Measurements from ENCODE around the gene ATXN7L2.

Gene ATXN7L2

GRCh38 chr1:109529881-109530456 lies 46.3 kb downstream of the ATXN7L2 start:
- no peaks in the 10 kb centered on the region for H3K27me3 ChIP-seq (ENCODE audit: low read depth, low read length)
- H3K36me3 ChIP-seq (ENCODE audit: control insufficient read depth in 1 of 2, insufficient read depth in 2 of 2, low read length in 2 of 2), result no peaks in the 10 kb centered on the region
- no peak overlapping the region for H3K27ac ChIP-seq (ENCODE audit: low read length)
- no peak overlapping the region for H3K4me3 ChIP-seq (ENCODE audit: low read depth in 1 of 2, low read length in 2 of 2)
- H3K4me1 ChIP-seq (ENCODE audit: control insufficient read depth in 1 of 2, insufficient read depth in 2 of 2, low read length in 2 of 2), result peaks cover 5 to 15% of the 10 kb centered on the region in 2 donors
- no peaks in the 10 kb centered on the region for H3K9me3 ChIP-seq (ENCODE audit: control insufficient read depth in 1 of 2, low read length in 2 of 2)

GRCh38 chr1:109530457-109531087 lies 46.9 kb downstream of the ATXN7L2 start:
- H3K9me3 ChIP-seq (ENCODE audit: control insufficient read depth in 1 of 2, low read length in 2 of 2), result no peaks in the 10 kb centered on the region
- no peaks in the 10 kb centered on the region for H3K36me3 ChIP-seq (ENCODE audit: control insufficient read depth in 1 of 2, insufficient read depth in 2 of 2, low read length in 2 of 2)
- no peak overlapping the region for H3K4me3 ChIP-seq (ENCODE audit: low read depth in 1 of 2, low read length in 2 of 2)
- H3K4me1 ChIP-seq (ENCODE audit: control insufficient read depth in 1 of 2, insufficient read depth in 2 of 2, low read length in 2 of 2), result peaks cover 7 to 20% of the 10 kb centered on the region in 2 donors
- no peak overlapping the region for H3K27ac ChIP-seq (ENCODE audit: low read length)
- no peaks in the 10 kb centered on the region for H3K27me3 ChIP-seq (ENCODE audit: low read depth, low read length)

- H3K9me3 ChIP-seq (ENCODE audit: control insufficient read depth in 1 of 2, low read length in 2 of 2), result no peaks in the 10 kb centered on the region
- H3K4me3 ChIP-seq (ENCODE audit: low read depth in 1 of 2, low read length in 2 of 2), result no peak overlapping the region
- H3K27me3 ChIP-seq (ENCODE audit: low read depth, low read length), result no peaks in the 10 kb centered on the region
- H3K36me3 ChIP-seq (ENCODE audit: control insufficient read depth in 1 of 2, insufficient read depth in 2 of 2, low read length in 2 of 2), result no peaks in the 10 kb centered on the region
- peaks cover 8 to 28% of the 10 kb centered on the region in 2 donors for H3K4me1 ChIP-seq (ENCODE audit: control insufficient read depth in 1 of 2, insufficient read depth in 2 of 2, low read length in 2 of 2)
- no peak overlapping the region for H3K27ac ChIP-seq (ENCODE audit: low read length)
These were observed 47.7 kb downstream of the ATXN7L2 start for GRCh38 chr1:109531380-109531779.

- no peaks in the 10 kb centered on the region for H3K9me3 ChIP-seq (ENCODE audit: control insufficient read depth in 1 of 2, low read length in 2 of 2)
- no peaks in the 10 kb centered on the region for H3K27me3 ChIP-seq (ENCODE audit: low read depth, low read length)
- peak overlapping the region; percentile 37 to 50 for H3K4me3 ChIP-seq (ENCODE audit: low read depth in 1 of 2, low read length in 2 of 2)
- H3K27ac ChIP-seq (ENCODE audit: low read length), result no peak overlapping the region
- peaks cover 11 to 31% of the 10 kb centered on the region in 2 donors for H3K4me1 ChIP-seq (ENCODE audit: control insufficient read depth in 1 of 2, insufficient read depth in 2 of 2, low read length in 2 of 2)
- H3K36me3 ChIP-seq (ENCODE audit: control insufficient read depth in 1 of 2, insufficient read depth in 2 of 2, low read length in 2 of 2), result no peaks in the 10 kb centered on the region
These were observed 48.2 kb downstream of the ATXN7L2 start for GRCh38 chr1:109531826-109532364.

- H3K36me3 ChIP-seq (ENCODE audit: control insufficient read depth in 1 of 2, insufficient read depth in 2 of 2, low read length in 2 of 2), result no peaks in the 10 kb centered on the region
- H3K4me3 ChIP-seq (ENCODE audit: low read depth in 1 of 2, low read length in 2 of 2), result peak overlapping the region; percentile 37 to 50
- no peaks in the 10 kb centered on the region for H3K27me3 ChIP-seq (ENCODE audit: low read depth, low read length)
- H3K27ac ChIP-seq (ENCODE audit: low read length), result no peak overlapping the region
- H3K4me1 ChIP-seq (ENCODE audit: control insufficient read depth in 1 of 2, insufficient read depth in 2 of 2, low read length in 2 of 2), result peaks cover 11 to 31% of the 10 kb centered on the region in 2 donors
- no peaks in the 10 kb centered on the region for H3K9me3 ChIP-seq (ENCODE audit: control insufficient read depth in 1 of 2, low read length in 2 of 2)
These were observed 48.8 kb downstream of the ATXN7L2 start for GRCh38 chr1:109532365-109533136.

- H3K36me3 ChIP-seq (ENCODE audit: control insufficient read depth in 1 of 2, insufficient read depth in 2 of 2, low read length in 2 of 2), result no peaks in the 10 kb centered on the region
- no peaks in the 10 kb centered on the region for H3K9me3 ChIP-seq (ENCODE audit: control insufficient read depth in 1 of 2, low read length in 2 of 2)
- no peaks in the 10 kb centered on the region for H3K27me3 ChIP-seq (ENCODE audit: low read depth, low read length)
- peaks cover 11 to 31% of the 10 kb centered on the region in 2 donors for H3K4me1 ChIP-seq (ENCODE audit: control insufficient read depth in 1 of 2, insufficient read depth in 2 of 2, low read length in 2 of 2)
- H3K27ac ChIP-seq (ENCODE audit: low read length), result no peak overlapping the region
- H3K4me3 ChIP-seq (ENCODE audit: low read depth in 1 of 2, low read length in 2 of 2), result no peak overlapping the region
These were observed 50.7 kb downstream of the ATXN7L2 start for GRCh38 chr1:109534307-109534858.

GRCh38 chr1:109535481-109535880 lies 51.8 kb downstream of the ATXN7L2 start:
- H3K9me3 ChIP-seq (ENCODE audit: control insufficient read depth in 1 of 2, low read length in 2 of 2), result no peaks in the 10 kb centered on the region
- peaks cover 11 to 31% of the 10 kb centered on the region in 2 donors for H3K4me1 ChIP-seq (ENCODE audit: control insufficient read depth in 1 of 2, insufficient read depth in 2 of 2, low read length in 2 of 2)
- no peak overlapping the region for H3K27ac ChIP-seq (ENCODE audit: low read length)
- no peaks in the 10 kb centered on the region for H3K27me3 ChIP-seq (ENCODE audit: low read depth, low read length)
- H3K4me3 ChIP-seq (ENCODE audit: low read depth in 1 of 2, low read length in 2 of 2), result no peak overlapping the region
- no peaks in the 10 kb centered on the region for H3K36me3 ChIP-seq (ENCODE audit: control insufficient read depth in 1 of 2, insufficient read depth in 2 of 2, low read length in 2 of 2)

GRCh38 chr1:109535971-109536491 lies 52.3 kb downstream of the ATXN7L2 start:
- Histone ChIP-seq H3K9me3 (ENCODE audit: control insufficient read depth in 1 of 2, low read length in 2 of 2) (no peaks in the 10 kb centered on the region), H3K4me1 (ENCODE audit: control insufficient read depth in 1 of 2, insufficient read depth in 2 of 2, low read length in 2 of 2) (peaks cover 11 to 26% of the 10 kb centered on the region in 2 donors), H3K27me3 (ENCODE audit: low read depth, low read length) (no peaks in the 10 kb centered on the region), H3K27ac (ENCODE audit: low read length) (no peak overlapping the region), H3K36me3 (ENCODE audit: control insufficient read depth in 1 of 2, insufficient read depth in 2 of 2, low read length in 2 of 2) (no peaks in the 10 kb centered on the region), H3K4me3 (ENCODE audit: low read depth in 1 of 2, low read length in 2 of 2) (no peak overlapping the region)

GRCh38 chr1:109537450-109538178 lies 53.9 kb downstream of the ATXN7L2 start:
- no peaks in the 10 kb centered on the region for H3K27me3 ChIP-seq (ENCODE audit: low read depth, low read length)
- no peaks in the 10 kb centered on the region for H3K36me3 ChIP-seq (ENCODE audit: control insufficient read depth in 1 of 2, insufficient read depth in 2 of 2, low read length in 2 of 2)
- no peak overlapping the region for H3K27ac ChIP-seq (ENCODE audit: low read length)
- no peaks in the 10 kb centered on the region for H3K9me3 ChIP-seq (ENCODE audit: control insufficient read depth in 1 of 2, low read length in 2 of 2)
- peaks cover 9 to 20% of the 10 kb centered on the region in 2 donors for H3K4me1 ChIP-seq (ENCODE audit: control insufficient read depth in 1 of 2, insufficient read depth in 2 of 2, low read length in 2 of 2)
- H3K4me3 ChIP-seq (ENCODE audit: low read depth in 1 of 2, low read length in 2 of 2), result no peak overlapping the region

GRCh38 chr1:109538827-109539555 lies 55.3 kb downstream of the ATXN7L2 start:
- Histone ChIP-seq H3K36me3 (ENCODE audit: control insufficient read depth in 1 of 2, insufficient read depth in 2 of 2, low read length in 2 of 2) (no peaks in the 10 kb centered on the region), H3K27ac (ENCODE audit: low read length) (no peak overlapping the region), H3K4me1 (ENCODE audit: control insufficient read depth in 1 of 2, insufficient read depth in 2 of 2, low read length in 2 of 2) (peaks cover 6 to 16% of the 10 kb centered on the region in 2 donors), H3K9me3 (ENCODE audit: control insufficient read depth in 1 of 2, low read length in 2 of 2) (no peaks in the 10 kb centered on the region), H3K27me3 (ENCODE audit: low read depth, low read length) (no peaks in the 10 kb centered on the region), H3K4me3 (ENCODE audit: low read depth in 1 of 2, low read length in 2 of 2) (no peak overlapping the region)

Measured in muscle layer of duodenum (tissue), 2 donors.